MM.1S (cell line): ENCODE measurements around the gene PIK3CG.

ENCODE experiments used
- DNase-seq: peaks from one replicate; pipeline ENCODE4 v3.0.0-alpha.2; 2015
- H2AFZ ChIP-seq: fragments of 300-600 bp; sonication (generic); 2 replicates; pipeline ENCODE4 v1.6.0; 2016; ENCODE audit warnings: antibody characterized with exemption, low read length
- H3F3A ChIP-seq: fragments of 300-600 bp; sonication (generic); 2 replicates; pipeline ENCODE4 v1.6.1; 2016; ENCODE audit warnings: mild to moderate bottlenecking, antibody characterized with exemption, low read length, moderate library complexity, mixed read lengths; ENCODE audit not compliant: insufficient read depth
- H3K27ac ChIP-seq: fragments of 300-600 bp; sonication (generic); 2 replicates; pipeline ENCODE4 v1.5.1; 2016; ENCODE audit warnings: mild to moderate bottlenecking, low read length
- H3K27me3 ChIP-seq: fragments of 300-600 bp; sonication (generic); replicated peaks from 2 replicates; pipeline ENCODE4 v1.6.0; 2016; ENCODE audit warnings: low read length; ENCODE audit not compliant: insufficient read depth
- H3K36me3 ChIP-seq: fragments of 300-600 bp; sonication (generic); replicated peaks from 2 replicates; pipeline ENCODE4 v1.6.1; 2016; ENCODE audit warnings: mild to moderate bottlenecking, low read length, mixed read lengths; ENCODE audit not compliant: insufficient read depth
- H3K4me1 ChIP-seq: fragments of 300-600 bp; sonication (generic); 2 replicates; pipeline ENCODE4 v1.6.1; 2016; ENCODE audit warnings: low read length, mixed read lengths
- H3K4me2 ChIP-seq: fragments of 300-600 bp; sonication (generic); 2 replicates; pipeline ENCODE4 v1.6.0; 2016; ENCODE audit warnings: low read depth, low read length
- H3K4me3 ChIP-seq: fragments of 300-600 bp; sonication (generic); 2 replicates; pipeline ENCODE4 v1.5.1; 2016; ENCODE audit warnings: low read length, mixed read lengths
- H3K79me2 ChIP-seq: fragments of 300-600 bp; sonication (generic); 2 replicates; pipeline ENCODE4 v1.6.1; 2016; ENCODE audit warnings: mixed run types, low read length, mixed read lengths
- H3K9ac ChIP-seq: fragments of 300-600 bp; sonication (generic); 2 replicates; pipeline ENCODE4 v1.6.1; 2016; ENCODE audit warnings: low read length, mixed read lengths
- H3K9me2 ChIP-seq: fragments of 300-600 bp; sonication (generic); replicated peaks from 2 replicates; pipeline ENCODE4 v1.6.1; 2016; ENCODE audit warnings: mild to moderate bottlenecking, low read length, mixed read lengths; ENCODE audit not compliant: insufficient read depth
- H3K9me3 ChIP-seq: fragments of 300-600 bp; sonication (generic); replicated peaks from 2 replicates; pipeline ENCODE4 v1.6.1; 2016; ENCODE audit warnings: mild to moderate bottlenecking, low read length, mixed read lengths; ENCODE audit not compliant: insufficient read depth
- H4K20me1 ChIP-seq: fragments of 300-600 bp; sonication (generic); 2 replicates; pipeline ENCODE4 v1.6.1; 2016; ENCODE audit warnings: mild to moderate bottlenecking, low read length, moderate library complexity, mixed read lengths; ENCODE audit not compliant: insufficient read depth
- EZH2 ChIP-seq: fragments of 300-600 bp; sonication (generic); optimal IDR thresholded peaks from 2 replicates; pipeline ENCODE3; 2017; ENCODE audit warnings: low read depth, mild to moderate bottlenecking, antibody characterized with exemption, low read length, mixed read lengths
- EZH2phosphoT487 ChIP-seq: fragments of 300-600 bp; sonication (generic); IDR thresholded peaks from 2 replicates; pipeline ENCODE4 v1.6.1; 2018; ENCODE audit warnings: antibody characterized with exemption, low read length
- TF ChIP-seq, protein P1 (sequence below): fragments of 300-600 bp; sonication (generic); IDR thresholded peaks from 2 replicates; pipeline ENCODE4 v1.5.1; 2016; ENCODE audit warnings: antibody characterized with exemption, low read length, mixed read lengths

The PIK3CG gene

DNA sequence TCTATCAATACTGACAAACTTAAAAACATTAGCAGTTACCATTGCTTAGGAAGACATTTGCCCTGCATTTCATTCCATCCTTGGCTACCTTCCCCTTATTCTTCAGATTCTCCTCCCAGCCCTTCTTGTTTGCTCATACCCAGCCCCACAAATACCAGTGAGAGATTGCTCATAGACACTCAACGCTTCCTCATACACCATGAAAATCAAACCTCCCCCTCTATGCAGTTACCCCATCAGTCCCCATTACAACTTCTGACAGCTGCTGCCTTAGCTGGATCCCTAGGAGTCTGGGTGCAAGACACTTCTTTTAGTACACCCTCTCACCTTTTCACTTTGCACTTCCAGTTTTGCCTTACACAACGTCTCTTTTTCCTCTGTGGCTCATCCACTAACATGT is 28.3 kb upstream of the PIK3CG start:
- H3F3A ChIP-seq, result no peaks in the 10 kb centered on the region
- no peaks in the 10 kb centered on the region for H3K79me2 ChIP-seq
- H2AFZ ChIP-seq, result no peak overlapping the region
- H3K4me2 ChIP-seq, result no peak overlapping the region
- no peaks in the 10 kb centered on the region for H4K20me1 ChIP-seq
- DNase-seq, result no peak
- TF ChIP-seq EZH2phosphoT487 (no peak), EZH2 (no peak)
- TF ChIP-seq, protein P1, sequence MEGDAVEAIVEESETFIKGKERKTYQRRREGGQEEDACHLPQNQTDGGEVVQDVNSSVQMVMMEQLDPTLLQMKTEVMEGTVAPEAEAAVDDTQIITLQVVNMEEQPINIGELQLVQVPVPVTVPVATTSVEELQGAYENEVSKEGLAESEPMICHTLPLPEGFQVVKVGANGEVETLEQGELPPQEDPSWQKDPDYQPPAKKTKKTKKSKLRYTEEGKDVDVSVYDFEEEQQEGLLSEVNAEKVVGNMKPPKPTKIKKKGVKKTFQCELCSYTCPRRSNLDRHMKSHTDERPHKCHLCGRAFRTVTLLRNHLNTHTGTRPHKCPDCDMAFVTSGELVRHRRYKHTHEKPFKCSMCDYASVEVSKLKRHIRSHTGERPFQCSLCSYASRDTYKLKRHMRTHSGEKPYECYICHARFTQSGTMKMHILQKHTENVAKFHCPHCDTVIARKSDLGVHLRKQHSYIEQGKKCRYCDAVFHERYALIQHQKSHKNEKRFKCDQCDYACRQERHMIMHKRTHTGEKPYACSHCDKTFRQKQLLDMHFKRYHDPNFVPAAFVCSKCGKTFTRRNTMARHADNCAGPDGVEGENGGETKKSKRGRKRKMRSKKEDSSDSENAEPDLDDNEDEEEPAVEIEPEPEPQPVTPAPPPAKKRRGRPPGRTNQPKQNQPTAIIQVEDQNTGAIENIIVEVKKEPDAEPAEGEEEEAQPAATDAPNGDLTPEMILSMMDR, result no peak
- H3K4me3 ChIP-seq, result no peak overlapping the region
- no peaks in the 10 kb centered on the region for H3K27me3 ChIP-seq
- no peak overlapping the region for H3K27ac ChIP-seq
- no peaks in the 10 kb centered on the region for H3K4me1 ChIP-seq
- no peaks in the 10 kb centered on the region for H3K9me3 ChIP-seq
- H3K9ac ChIP-seq, result no peak overlapping the region
- H3K36me3 ChIP-seq, result no peaks in the 10 kb centered on the region
- H3K9me2 ChIP-seq, result no peaks in the 10 kb centered on the region

DNA sequence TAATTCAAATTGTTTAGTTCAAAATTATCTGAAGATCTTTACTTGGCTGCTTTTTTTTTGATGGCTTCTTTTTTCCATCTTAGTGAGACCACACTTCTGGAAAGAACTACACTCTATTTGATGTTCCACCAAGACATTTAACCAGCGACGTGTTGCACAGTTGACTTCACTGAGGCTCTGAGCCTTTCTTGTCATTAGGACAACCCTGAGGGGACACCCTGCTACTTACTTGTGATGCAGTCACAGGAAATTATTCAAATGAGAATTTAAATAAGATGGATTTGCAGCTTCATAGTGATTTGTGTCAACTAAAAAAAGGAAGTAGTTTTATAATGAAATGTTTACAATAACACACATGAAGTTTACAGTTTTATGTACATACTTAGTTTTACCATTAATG is 25.6 kb upstream of the PIK3CG start:
- TF ChIP-seq EZH2 (no peak), EZH2phosphoT487 (no peak)
- TF ChIP-seq, protein P1, result no peak
- Histone ChIP-seq H3K27ac (no peak overlapping the region), H3K9me2 (no peaks in the 10 kb centered on the region)

DNA sequence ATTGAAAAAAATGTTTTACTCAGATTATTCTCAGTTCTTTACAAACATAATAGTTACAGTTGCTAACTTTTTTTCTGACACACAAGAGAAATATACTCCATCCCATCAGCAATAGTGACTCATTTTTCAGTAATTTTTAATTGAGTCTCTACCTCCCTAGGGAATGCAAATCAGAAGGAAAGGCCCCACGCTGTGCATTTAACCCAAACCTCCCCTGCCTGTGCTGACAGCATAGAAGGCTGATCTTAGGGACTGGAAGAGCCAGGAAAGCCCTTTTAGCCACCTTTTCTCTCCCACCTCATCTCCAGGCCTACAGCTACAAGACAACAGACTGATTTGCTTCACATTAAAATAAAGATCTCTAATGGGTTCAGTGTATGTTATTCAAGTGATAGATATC is 24.7 kb upstream of the PIK3CG start:
- Histone ChIP-seq H3K4me2 (no peak overlapping the region), H3K9ac (no peak overlapping the region), H2AFZ (no peak overlapping the region), H4K20me1 (no peaks in the 10 kb centered on the region), H3K4me3 (no peak overlapping the region), H3K27ac (no peak overlapping the region), H3K4me1 (no peaks in the 10 kb centered on the region), H3K27me3 (no peaks in the 10 kb centered on the region), H3K36me3 (no peaks in the 10 kb centered on the region), H3K79me2 (no peaks in the 10 kb centered on the region), H3K9me3 (no peaks in the 10 kb centered on the region), H3K9me2 (no peaks in the 10 kb centered on the region), H3F3A (no peaks in the 10 kb centered on the region)
- TF ChIP-seq, protein P1, result no peak
- TF ChIP-seq EZH2phosphoT487 (no peak), EZH2 (no peak)
- no peak for DNase-seq

More for the DNA sequence above, 25.6 kb upstream of the PIK3CG start:
- no peak overlapping the region for H3K9ac ChIP-seq
- H3K27me3 ChIP-seq, result no peaks in the 10 kb centered on the region
- H3K9me3 ChIP-seq, result no peaks in the 10 kb centered on the region
- no peaks in the 10 kb centered on the region for H3K79me2 ChIP-seq
- H3K4me3 ChIP-seq, result no peak overlapping the region
- H3K36me3 ChIP-seq, result no peaks in the 10 kb centered on the region
- no peaks in the 10 kb centered on the region for H3F3A ChIP-seq
- H4K20me1 ChIP-seq, result no peaks in the 10 kb centered on the region
- H3K4me2 ChIP-seq, result no peak overlapping the region
- no peak for DNase-seq
- H2AFZ ChIP-seq, result no peak overlapping the region
- no peaks in the 10 kb centered on the region for H3K4me1 ChIP-seq
